HepG2 (cell line): ENCODE results near the gene VEGFA. TPM values are rescaled to one million over a fixed set of nuclear protein-coding genes. Genes with fewer than 3 reads are reported as not detected.

Experiments used
- ARID2 ChIP-seq: sonication (generic); formaldehyde crosslinking; IDR thresholded peaks from 2 replicates; pipeline ENCODE4 v1.8.1; 2022; ENCODE audit warnings: mild to moderate bottlenecking, missing genetic modification reagents, borderline replicate concordance
- CHD2 ChIP-seq: IDR thresholded peaks from 2 replicates; pipeline ENCODE4 v1.6.1; 2011; ENCODE audit warnings: low read depth, low read length, improper control_type of control experiment
- DNMT1 ChIP-seq: sonication (generic); formaldehyde crosslinking; IDR thresholded peaks from 2 replicates; pipeline ENCODE4 v1.5.1; 2020; ENCODE audit warnings: mild to moderate bottlenecking, missing genetic modification reagents
- FOXA1 ChIP-seq, 2 experiments: fragments of 450-650 bp in 1 of 2; sonication (generic) in 1 of 2; formaldehyde crosslinking in 1 of 2; IDR thresholded peaks; 2 replicates each; pipeline versions ENCODE4 v1.4.0 to v1.6.1; 2016 to 2020; ENCODE audit warnings: missing genetic modification reagents in 1 of 2
- HIVEP1 ChIP-seq: sonication (generic); formaldehyde crosslinking; IDR thresholded peaks from 2 replicates; pipeline ENCODE4 v1.4.0; 2020; ENCODE audit warnings: mild to moderate bottlenecking, missing genetic modification reagents
- HNF4G ChIP-seq, 2 experiments: sonication (generic) in 1 of 2; formaldehyde crosslinking in 1 of 2; IDR thresholded peaks; 2 replicates each; pipeline versions ENCODE4 v1.4.0 to v1.6.1; 2011 to 2020; ENCODE audit warnings: borderline replicate concordance in 2 of 2, low read depth in 2 of 2, mild to moderate bottlenecking in 2 of 2, low read length in 1 of 2, missing genetic modification reagents in 1 of 2, moderate library complexity in 1 of 2
- KDM5A ChIP-seq: fragments of 200-600 bp; sonication (generic); IDR thresholded peaks from 2 replicates; pipeline ENCODE4 v1.7.0; 2018; ENCODE audit warnings: antibody characterized with exemption, mild to moderate bottlenecking, low read length, borderline replicate concordance
- MAF1 ChIP-seq: sonication (generic); formaldehyde crosslinking; IDR thresholded peaks from 2 replicates; pipeline ENCODE4 v1.5.0; 2020; ENCODE audit warnings: missing genetic modification reagents, borderline replicate concordance
- NR2F1 ChIP-seq, 2 experiments: fragments of 450-650 bp in 1 of 2; formaldehyde crosslinking in 1 of 2; IDR thresholded peaks; 2 replicates each; pipeline versions ENCODE4 v1.5.0 to v1.6.1; 2016 to 2020; ENCODE audit warnings: mild to moderate bottlenecking in 1 of 2, missing compliant biosample characterization in 1 of 2, missing genetic modification reagents in 1 of 2, moderate library complexity in 1 of 2
- PHF5A ChIP-seq: IDR thresholded peaks from one replicate; pipeline ENCODE4 v1.6.1; 2018; ENCODE audit warnings: low read depth, missing genetic modification reagents; ENCODE audit not compliant: unreplicated experiment
- POLR2AphosphoS2 ChIP-seq: IDR thresholded peaks from 2 replicates; pipeline ENCODE4 v1.6.1; 2011; ENCODE audit warnings: low read depth, low read length, improper control_type of control experiment
- SRF ChIP-seq: IDR thresholded peaks from 2 replicates; pipeline ENCODE4 v1.6.1; 2011; ENCODE audit warnings: mild to moderate bottlenecking, low read depth, low read length, moderate library complexity
- SUZ12 ChIP-seq: fragments of 150-350 bp; IDR thresholded peaks from 2 replicates; pipeline ENCODE4 v1.6.1; 2014; ENCODE audit warnings: low read depth, low read length
- TFAP4 ChIP-seq: sonication (generic); IDR thresholded peaks from 2 replicates; pipeline ENCODE4 v1.6.1; 2016; ENCODE audit warnings: low read depth, borderline replicate concordance
- TIGD3 ChIP-seq: sonication (generic); formaldehyde crosslinking; IDR thresholded peaks from 2 replicates; pipeline ENCODE4 v1.5.1; 2020; ENCODE audit warnings: mild to moderate bottlenecking, missing genetic modification reagents, borderline replicate concordance
- ZBTB26 ChIP-seq: IDR thresholded peaks from 2 replicates; pipeline ENCODE4 v1.6.1; 2016; ENCODE audit warnings: missing compliant biosample characterization, missing genetic modification reagents, borderline replicate concordance
- ZBTB44 ChIP-seq: sonication (generic); formaldehyde crosslinking; IDR thresholded peaks from 2 replicates; pipeline ENCODE4 v1.4.0; 2020; ENCODE audit warnings: missing genetic modification reagents
- ZFP1 ChIP-seq: IDR thresholded peaks from 2 replicates; pipeline ENCODE4 v1.6.1; 2016
- ZNF556 ChIP-seq: sonication (generic); formaldehyde crosslinking; IDR thresholded peaks from 2 replicates; pipeline ENCODE4 v1.4.0; 2020; ENCODE audit warnings: mild to moderate bottlenecking, missing genetic modification reagents, borderline replicate concordance
- ZNF567 ChIP-seq: sonication (generic); formaldehyde crosslinking; IDR thresholded peaks from 2 replicates; pipeline ENCODE4 v1.8.1; 2023; ENCODE audit warnings: mild to moderate bottlenecking, missing genetic modification reagents, borderline replicate concordance
- ZNF616 ChIP-seq: sonication (generic); formaldehyde crosslinking; IDR thresholded peaks from 2 replicates; pipeline ENCODE4 v1.5.0; 2020; ENCODE audit warnings: low read depth, mild to moderate bottlenecking, missing genetic modification reagents
- ZNF674 ChIP-seq: sonication (generic); formaldehyde crosslinking; IDR thresholded peaks from 2 replicates; pipeline ENCODE4 v1.5.0; 2020; ENCODE audit warnings: low read depth, mild to moderate bottlenecking, missing genetic modification reagents
- ZNF75D ChIP-seq: sonication (generic); formaldehyde crosslinking; IDR thresholded peaks from 2 replicates; pipeline ENCODE4 v1.8.1; 2023; ENCODE audit warnings: missing genetic modification reagents, mild to moderate bottlenecking, borderline replicate concordance
- ZNF879 ChIP-seq: sonication (generic); formaldehyde crosslinking; IDR thresholded peaks from 2 replicates; pipeline ENCODE4 v1.8.1; 2023; ENCODE audit warnings: missing genetic modification reagents
- ZSCAN29 ChIP-seq: sonication (generic); formaldehyde crosslinking; conservative IDR thresholded peaks from 2 replicates; pipeline ENCODE4 v1.4.0; 2020; ENCODE audit warnings: mild to moderate bottlenecking, missing genetic modification reagents
- polyA plus RNA-seq, 8 experiments: library from polyadenylated mRNA; depleted of rRNA in 3 of 8; stranded (reverse) in 7 of 8; unstranded in 1 of 8; fragments of >200 nt; fragmentation: Illumina TruSeq in 4 of 8; extraction: Trizol in 4 of 8; gene quantifications; 2 replicates each; pipeline versions ENCODE4 v1.2.1 to v1.2.3, GENCODE V29; 2011 to 2016; ENCODE audit warnings: low read depth in 4 of 8, missing spikeins in 1 of 8, mixed read lengths in 1 of 8; ENCODE audit not compliant: insufficient read depth in 1 of 8
- total RNA-seq, 5 experiments: library from RNA; depleted of rRNA; stranded (reverse); fragments of >200 nt; fragmentation: Illumina TruSeq; extraction: Trizol; gene quantifications; 2 replicates each; pipeline ENCODE4 v1.2.3, GENCODE V29; 2016; ENCODE audit warnings: low read depth in 1 of 5

VEGFA gene
- total and polyA plus RNA-seq, 2 of the 13 experiments (the other 11 are each of a cell fraction or from before 2014, with no cell fraction given) = 68.1 to 629 TPM

- TF ChIP-seq DNMT1 (CRISPR knock-in tag) (no peak), POLR2AphosphoS2 (no peak), ZNF616 (CRISPR knock-in tag) (peak; percentile 26; the same call in 1 of the 2 replicates), HIVEP1 (CRISPR knock-in tag) (peak; percentile 85; the same call in 1 of the 2 replicates), SUZ12 (no peak), SRF (no peak), ZBTB26 (no peak), HNF4G (IDR thresholded peaks at IDR 0.05; ENCODE audit: borderline replicate concordance, low read depth, low read length) (peak; percentile 96), HNF4G (CRISPR knock-in tag; IDR thresholded peaks at IDR 0.05; ENCODE audit: borderline replicate concordance, low read depth) (peak; percentile 96), MAF1 (CRISPR knock-in tag) (no peak; the same call in 1 of the 2 replicates), ZBTB44 (CRISPR knock-in tag) (0 out of 2 replicates have a peak, but pooled peaks have one; percentile 55), FOXA1 (IDR thresholded peaks at IDR 0.05) (no peak), FOXA1 (CRISPR knock-in tag; IDR thresholded peaks at IDR 0.05) (peak; percentile 49; the same call in 1 of the 2 replicates), ZFP1 (CRISPR knock-in tag) (peak; percentile 61; the same call in 1 of the 2 replicates), ZNF674 (CRISPR knock-in tag) (peak; percentile 31; the same call in 1 of the 2 replicates), ZNF567 (CRISPR knock-in tag) (0 out of 2 replicates have a peak, but pooled peaks have one; percentile 87), CHD2 (no peak), ZNF556 (CRISPR knock-in tag) (peak; percentile 31; the same call in 1 of the 2 replicates), ARID2 (CRISPR knock-in tag) (peak; percentile 91), PHF5A (CRISPR knock-in tag) (no peak), TIGD3 (CRISPR knock-in tag) (no peak), ZSCAN29 (no peak), NR2F1 (CRISPR knock-in tag; IDR thresholded peaks at IDR 0.05) (peak in 1 of 2 experiments; percentile 32; a peak in 1 of 4 replicates), ZNF879 (CRISPR knock-in tag) (no peak), KDM5A (no peak; the same call in 1 of the 2 replicates), ZNF75D (no peak), TFAP4 (no peak; the same call in 1 of the 2 replicates)
Observed at GRCh38 chr6:43771210-43771857, 1.3 kb downstream of the VEGFA start (continued).
